ENCODE measurements around the gene HSP90AA1.
"Not testable (repeated sequence)": the region's sequence is repeated elsewhere in the genome, so short reads cannot be mapped to it uniquely, and the experiment has no call there.

The HSP90AA1 gene
- 531 to 3,026 (median 1,453) reads per million in 3 experiments for total RNA-seq

- DNase-seq = peak; percentile 93
Observed at GRCh38 chr14:102086972-102087761, at the start of gene HSP90AA1. Gene HSP90AA1 (minus strand): TSS chr14:102087044. CDS start chr14:102086378, 666 bp downstream.

GRCh38 chr14:102135456-102135855 is 48.6 kb upstream of the HSP90AA1 start:
- not testable (repeated sequence) for DNase-seq

- DNase-seq = not testable (repeated sequence)
Observed at GRCh38 chr14:102134719-102135118, 47.9 kb upstream of the HSP90AA1 start.

- not testable (repeated sequence) for DNase-seq
Observed at GRCh38 chr14:102134021-102134420, 47.2 kb upstream of the HSP90AA1 start.

- no peak for DNase-seq
Observed at GRCh38 chr14:102131741-102132140, 44.9 kb upstream of the HSP90AA1 start.

GRCh38 chr14:102126807-102127455 is 40.1 kb upstream of the HSP90AA1 start:
- no peak for DNase-seq

- no peak for DNase-seq
Observed at GRCh38 chr14:102125546-102125945, 38.7 kb upstream of the HSP90AA1 start.

GRCh38 chr14:102124419-102124818 is 37.6 kb upstream of the HSP90AA1 start:
- DNase-seq = no peak

- DNase-seq = no peak
Observed at GRCh38 chr14:102121567-102121966, 34.7 kb upstream of the HSP90AA1 start.

- DNase-seq = no peak
Observed at GRCh38 chr14:102120888-102121287, 34.0 kb upstream of the HSP90AA1 start.

GRCh38 chr14:102117852-102118251 is 31.0 kb upstream of the HSP90AA1 start:
- DNase-seq = no peak

- no peak for DNase-seq
Observed at GRCh38 chr14:102116361-102117180, 29.7 kb upstream of the HSP90AA1 start.

- no peak for DNase-seq
Observed at GRCh38 chr14:102111101-102111500, 24.3 kb upstream of the HSP90AA1 start.

- not testable (repeated sequence) for DNase-seq
Observed at GRCh38 chr14:102109332-102109731, 22.5 kb upstream of the HSP90AA1 start.

GRCh38 chr14:102105369-102105768 is 18.5 kb upstream of the HSP90AA1 start:
- DNase-seq = no peak

GRCh38 chr14:102103062-102103695 is 16.3 kb upstream of the HSP90AA1 start:
- no peak for DNase-seq

GRCh38 chr14:102097441-102098135 is 10.7 kb upstream of the HSP90AA1 start:
- DNase-seq = no peak

GRCh38 chr14:102096569-102097188 is 9.8 kb upstream of the HSP90AA1 start:
- DNase-seq = peak; percentile 42

- no peak for DNase-seq
Observed at GRCh38 chr14:102095871-102096568, 9.2 kb upstream of the HSP90AA1 start.

- no peak for DNase-seq
Observed at GRCh38 chr14:102095231-102095870, 8.5 kb upstream of the HSP90AA1 start.
